ENCODE measurements around the gene FAAP20. TPM values are rescaled to one million over a fixed set of nuclear protein-coding genes. Genes with fewer than 3 reads are reported as not detected.

FAAP20 gene
- total and polyA plus RNA-seq, 9 of the 15 experiments (the other 6 are each of a cell fraction or from before 2014, with no cell fraction given): 0.58 to 143 (median 9.9) TPM

DNA sequence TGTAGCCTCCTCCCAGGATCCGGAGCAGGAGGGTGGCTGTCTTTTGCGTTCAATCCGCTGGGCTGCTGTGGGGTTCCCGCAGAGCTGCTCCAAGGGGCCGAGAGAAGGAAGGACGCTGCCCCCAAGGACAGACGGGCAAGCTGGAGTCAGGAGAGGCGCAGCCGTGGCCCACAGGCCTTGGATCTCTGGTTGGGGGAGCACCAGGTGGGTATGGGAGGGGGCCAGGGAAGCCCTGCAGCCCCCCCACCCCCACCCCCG lies 17.6 kb upstream of the FAAP20 start:
- Histone ChIP-seq H4K20me1 (replicated peaks; ENCODE audit: control insufficient read depth, insufficient read depth, low read length) (no peaks in the 10 kb centered on the region), H2AFZ (ENCODE audit: low read depth, low read length) (peak overlapping the region; percentile 98), H3K79me2 (ENCODE audit: control insufficient read depth, insufficient read depth, low read length) (no peaks in the 10 kb centered on the region), H3K9me3 (replicated peaks; ENCODE audit: control insufficient read depth, insufficient read depth, low read depth, low read length) (no peaks in the 10 kb centered on the region), H3K4me1 (replicated peaks in 1 of 2; ENCODE audit: control insufficient read depth in 2 of 2, insufficient read depth in 2 of 2, low read length in 2 of 2) (peaks cover 26 to 85% of the 10 kb centered on the region in 2 experiments), H3K27me3 (ENCODE audit: control insufficient read depth in 2 of 2, insufficient read depth in 2 of 2, low read length in 2 of 2) (no peaks in the 10 kb centered on the region), H3K36me3 (ENCODE audit: control insufficient read depth, insufficient read depth, low read length) (no peaks in the 10 kb centered on the region), H3K4me3 (no peak overlapping the region), H3K4me2 (ENCODE audit: insufficient read depth, low read length) (peak overlapping the region; percentile 69; the same call in 1 of the 2 replicates), H3K27ac (ENCODE audit: extremely low read depth, low read depth, low read length) (peak overlapping the region; percentile 57; the same call in 1 of the 3 replicates), H3K9ac (ENCODE audit: insufficient read depth in 1 of 2, low read depth in 2 of 2, low read length in 2 of 2) (peak overlapping the region in 1 of 2 experiments; percentile 83; a peak in 3 of 4 replicates), H3K9me1 (ENCODE audit: control insufficient read depth, insufficient read depth, low read length) (no peaks in the 10 kb centered on the region)
- DNase-seq (ENCODE audit: extremely low read depth in 1 of 4, low spot score in 3 of 4) (no peak), FAIRE-seq (no peak), ATAC-seq (no peak)
- WGBS (ENCODE audit: insufficient coverage, low coverage, missing lambda C conversion rate): 89% methylated on average over 3 of the region's 10 CpGs
- CTCF ChIA-PET (ENCODE audit: low intra/inter-chr PET ratio): no interaction called here
- in situ Hi-C loops (cut with MboI): no loop called here
- no TSS peak for BruUV-seq (replicated peaks)
- intact Hi-C loops (cut with micrococcal nuclease): no loop called here
- POLR2A ChIA-PET: interaction anchor here (0.7 to 1.4 kb wide), 4 partner anchors 12 to 268 kb away, joined by 4 to 6 read pairs (median 5); no protein-coding TSS in a partner anchor
- TF ChIP-seq NFIC (IDR thresholded peaks at IDR 0.05) (no peak), FOXM1 (IDR thresholded peaks at IDR 0.05; ENCODE audit: low read depth) (no peak), FOXM1 (CRISPR knock-in tag; IDR thresholded peaks at IDR 0.05; ENCODE audit: low read depth) (no peak), ZBTB7A (IDR thresholded peaks at IDR 0.05; ENCODE audit: borderline replicate concordance, control insufficient read depth, low read depth, low read length) (peak; percentile 40; the same call in 1 of the 2 replicates), CBFA2T2 (conservative IDR thresholded peaks at IDR 0.05) (no peak), CBX1 (IDR thresholded peaks at IDR 0.05; ENCODE audit: low read depth) (no peak), TAF7 (tag; IDR thresholded peaks at IDR 0.05) (no peak)
- TF ChIP-seq, protein P1, sequence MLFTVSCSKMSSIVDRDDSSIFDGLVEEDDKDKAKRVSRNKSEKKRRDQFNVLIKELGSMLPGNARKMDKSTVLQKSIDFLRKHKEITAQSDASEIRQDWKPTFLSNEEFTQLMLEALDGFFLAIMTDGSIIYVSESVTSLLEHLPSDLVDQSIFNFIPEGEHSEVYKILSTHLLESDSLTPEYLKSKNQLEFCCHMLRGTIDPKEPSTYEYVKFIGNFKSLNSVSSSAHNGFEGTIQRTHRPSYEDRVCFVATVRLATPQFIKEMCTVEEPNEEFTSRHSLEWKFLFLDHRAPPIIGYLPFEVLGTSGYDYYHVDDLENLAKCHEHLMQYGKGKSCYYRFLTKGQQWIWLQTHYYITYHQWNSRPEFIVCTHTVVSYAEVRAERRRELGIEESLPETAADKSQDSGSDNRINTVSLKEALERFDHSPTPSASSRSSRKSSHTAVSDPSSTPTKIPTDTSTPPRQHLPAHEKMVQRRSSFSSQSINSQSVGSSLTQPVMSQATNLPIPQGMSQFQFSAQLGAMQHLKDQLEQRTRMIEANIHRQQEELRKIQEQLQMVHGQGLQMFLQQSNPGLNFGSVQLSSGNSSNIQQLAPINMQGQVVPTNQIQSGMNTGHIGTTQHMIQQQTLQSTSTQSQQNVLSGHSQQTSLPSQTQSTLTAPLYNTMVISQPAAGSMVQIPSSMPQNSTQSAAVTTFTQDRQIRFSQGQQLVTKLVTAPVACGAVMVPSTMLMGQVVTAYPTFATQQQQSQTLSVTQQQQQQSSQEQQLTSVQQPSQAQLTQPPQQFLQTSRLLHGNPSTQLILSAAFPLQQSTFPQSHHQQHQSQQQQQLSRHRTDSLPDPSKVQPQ (CRISPR knock-in tag; IDR thresholded peaks at IDR 0.05; ENCODE audit: borderline replicate concordance): no peak
- TF ChIP-seq, protein P2, sequence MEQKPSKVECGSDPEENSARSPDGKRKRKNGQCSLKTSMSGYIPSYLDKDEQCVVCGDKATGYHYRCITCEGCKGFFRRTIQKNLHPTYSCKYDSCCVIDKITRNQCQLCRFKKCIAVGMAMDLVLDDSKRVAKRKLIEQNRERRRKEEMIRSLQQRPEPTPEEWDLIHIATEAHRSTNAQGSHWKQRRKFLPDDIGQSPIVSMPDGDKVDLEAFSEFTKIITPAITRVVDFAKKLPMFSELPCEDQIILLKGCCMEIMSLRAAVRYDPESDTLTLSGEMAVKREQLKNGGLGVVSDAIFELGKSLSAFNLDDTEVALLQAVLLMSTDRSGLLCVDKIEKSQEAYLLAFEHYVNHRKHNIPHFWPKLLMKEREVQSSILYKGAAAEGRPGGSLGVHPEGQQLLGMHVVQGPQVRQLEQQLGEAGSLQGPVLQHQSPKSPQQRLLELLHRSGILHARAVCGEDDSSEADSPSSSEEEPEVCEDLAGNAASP (IDR thresholded peaks at IDR 0.05): no peak
- TF ChIP-seq, protein P3, sequence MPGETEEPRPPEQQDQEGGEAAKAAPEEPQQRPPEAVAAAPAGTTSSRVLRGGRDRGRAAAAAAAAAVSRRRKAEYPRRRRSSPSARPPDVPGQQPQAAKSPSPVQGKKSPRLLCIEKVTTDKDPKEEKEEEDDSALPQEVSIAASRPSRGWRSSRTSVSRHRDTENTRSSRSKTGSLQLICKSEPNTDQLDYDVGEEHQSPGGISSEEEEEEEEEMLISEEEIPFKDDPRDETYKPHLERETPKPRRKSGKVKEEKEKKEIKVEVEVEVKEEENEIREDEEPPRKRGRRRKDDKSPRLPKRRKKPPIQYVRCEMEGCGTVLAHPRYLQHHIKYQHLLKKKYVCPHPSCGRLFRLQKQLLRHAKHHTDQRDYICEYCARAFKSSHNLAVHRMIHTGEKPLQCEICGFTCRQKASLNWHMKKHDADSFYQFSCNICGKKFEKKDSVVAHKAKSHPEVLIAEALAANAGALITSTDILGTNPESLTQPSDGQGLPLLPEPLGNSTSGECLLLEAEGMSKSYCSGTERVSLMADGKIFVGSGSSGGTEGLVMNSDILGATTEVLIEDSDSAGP (CRISPR knock-in tag; IDR thresholded peaks at IDR 0.05): peak; percentile 5
- TF ChIP-seq, protein P4, sequence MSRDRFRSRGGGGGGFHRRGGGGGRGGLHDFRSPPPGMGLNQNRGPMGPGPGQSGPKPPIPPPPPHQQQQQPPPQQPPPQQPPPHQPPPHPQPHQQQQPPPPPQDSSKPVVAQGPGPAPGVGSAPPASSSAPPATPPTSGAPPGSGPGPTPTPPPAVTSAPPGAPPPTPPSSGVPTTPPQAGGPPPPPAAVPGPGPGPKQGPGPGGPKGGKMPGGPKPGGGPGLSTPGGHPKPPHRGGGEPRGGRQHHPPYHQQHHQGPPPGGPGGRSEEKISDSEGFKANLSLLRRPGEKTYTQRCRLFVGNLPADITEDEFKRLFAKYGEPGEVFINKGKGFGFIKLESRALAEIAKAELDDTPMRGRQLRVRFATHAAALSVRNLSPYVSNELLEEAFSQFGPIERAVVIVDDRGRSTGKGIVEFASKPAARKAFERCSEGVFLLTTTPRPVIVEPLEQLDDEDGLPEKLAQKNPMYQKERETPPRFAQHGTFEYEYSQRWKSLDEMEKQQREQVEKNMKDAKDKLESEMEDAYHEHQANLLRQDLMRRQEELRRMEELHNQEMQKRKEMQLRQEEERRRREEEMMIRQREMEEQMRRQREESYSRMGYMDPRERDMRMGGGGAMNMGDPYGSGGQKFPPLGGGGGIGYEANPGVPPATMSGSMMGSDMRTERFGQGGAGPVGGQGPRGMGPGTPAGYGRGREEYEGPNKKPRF (IDR thresholded peaks at IDR 0.05; ENCODE audit: low read depth, low read length): no peak
- TF ChIP-seq, protein P5, sequence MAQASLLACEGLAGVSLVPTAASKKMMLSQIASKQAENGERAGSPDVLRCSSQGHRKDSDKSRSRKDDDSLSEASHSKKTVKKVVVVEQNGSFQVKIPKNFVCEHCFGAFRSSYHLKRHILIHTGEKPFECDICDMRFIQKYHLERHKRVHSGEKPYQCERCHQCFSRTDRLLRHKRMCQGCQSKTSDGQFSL (CRISPR knock-in tag; IDR thresholded peaks at IDR 0.05): peak; percentile 78
- TF ChIP-seq, protein P5 (tag; IDR thresholded peaks at IDR 0.05): peak in 1 of 2 experiments; percentile 62; a peak in 1 of 4 replicates
